Measurements from ENCODE around the gene HDAC4. TPM values are rescaled to one million over a fixed set of nuclear protein-coding genes. Genes with fewer than 3 reads are reported as not detected.

HDAC4 gene
- total and polyA plus RNA-seq, 10 of the 15 experiments (the other 5 are each of a cell fraction or from before 2014, with no cell fraction given) = 0.22 to 15.7 (median 4.8) TPM

DNA sequence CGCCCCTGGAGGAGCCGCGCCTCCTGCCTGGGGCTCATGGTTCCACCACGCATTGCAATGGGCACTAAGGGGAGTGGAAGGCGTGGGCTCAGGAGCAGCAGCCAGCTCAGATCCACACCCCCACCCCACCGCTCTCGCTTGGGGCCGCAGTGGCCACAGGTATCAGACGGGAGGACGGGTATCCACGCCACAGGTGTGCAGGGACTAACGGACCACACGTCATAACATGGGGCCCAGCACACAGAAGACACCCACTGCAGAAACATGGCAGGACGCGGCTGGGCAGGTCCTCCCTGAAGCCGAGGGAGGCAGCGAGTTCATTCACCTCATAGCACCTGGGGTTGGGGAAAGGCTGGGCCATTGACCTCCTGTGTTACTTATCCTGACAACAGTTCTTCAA, 13.0 kb downstream of the HDAC4 start:
- SMC1A ChIA-PET (ENCODE audit: uncharacterized antibody, unreplicated experiment) = no interaction called here
- 87% methylated on average over 17 of the region's 17 CpGs for WGBS (ENCODE audit: insufficient coverage, insufficient replicate concordance, low lambda C conversion rate, missing lambda C conversion rate)
- H3K4me1 ChIP-seq (ENCODE audit: control insufficient read depth, insufficient read depth, low read length) = no peaks in the 10 kb centered on the region
- ATAC-seq = no peak
- CTCF ChIA-PET = no interaction called here
- RAD21 ChIA-PET (ENCODE audit: unreplicated experiment) = no interaction called here
- H3K79me2 ChIP-seq (ENCODE audit: control insufficient read depth, insufficient read depth, low read length) = no peaks in the 10 kb centered on the region
- H3K27ac ChIP-seq (ENCODE audit: control insufficient read depth, insufficient read depth) = no peak overlapping the region
- FAIRE-seq = no peak
- no peak overlapping the region for H3K4me2 ChIP-seq (ENCODE audit: control insufficient read depth, insufficient read depth)
- H3K9me3 ChIP-seq (replicated peaks; ENCODE audit: control insufficient read depth, insufficient read depth, low read length) = no peaks in the 10 kb centered on the region; the same call in 2 of the 3 replicates
- intact Hi-C loops (cut with micrococcal nuclease; ENCODE audit: unreplicated experiment) (no loop called here), in situ Hi-C loops (cut with MboI) (no loop called here)
- H3K27me3 ChIP-seq (replicated peaks in 1 of 2; ENCODE audit: control insufficient read depth in 2 of 2, insufficient read depth in 2 of 2, low read length in 1 of 2) = no peaks in the 10 kb centered on the region
- no peaks in the 10 kb centered on the region; a peak in 1 of 4 replicates for H3K36me3 ChIP-seq (ENCODE audit: control insufficient read depth in 2 of 2, insufficient read depth in 2 of 2, low read length in 1 of 2)
- DNase-seq (ENCODE audit: low read depth, low spot score) = no peak
- H3K9ac ChIP-seq (ENCODE audit: control insufficient read depth, insufficient read depth, low read length) = no peak overlapping the region
- H4K20me1 ChIP-seq (ENCODE audit: control insufficient read depth, insufficient read depth) = no peaks in the 10 kb centered on the region
- POLR2A ChIA-PET = no interaction called here
- H2AFZ ChIP-seq (ENCODE audit: control insufficient read depth, low read depth, low read length) = no peak overlapping the region
- no peak overlapping the region for H3K4me3 ChIP-seq
- no TSS peak for BruUV-seq (replicated peaks)
- TF ChIP-seq, protein P1, sequence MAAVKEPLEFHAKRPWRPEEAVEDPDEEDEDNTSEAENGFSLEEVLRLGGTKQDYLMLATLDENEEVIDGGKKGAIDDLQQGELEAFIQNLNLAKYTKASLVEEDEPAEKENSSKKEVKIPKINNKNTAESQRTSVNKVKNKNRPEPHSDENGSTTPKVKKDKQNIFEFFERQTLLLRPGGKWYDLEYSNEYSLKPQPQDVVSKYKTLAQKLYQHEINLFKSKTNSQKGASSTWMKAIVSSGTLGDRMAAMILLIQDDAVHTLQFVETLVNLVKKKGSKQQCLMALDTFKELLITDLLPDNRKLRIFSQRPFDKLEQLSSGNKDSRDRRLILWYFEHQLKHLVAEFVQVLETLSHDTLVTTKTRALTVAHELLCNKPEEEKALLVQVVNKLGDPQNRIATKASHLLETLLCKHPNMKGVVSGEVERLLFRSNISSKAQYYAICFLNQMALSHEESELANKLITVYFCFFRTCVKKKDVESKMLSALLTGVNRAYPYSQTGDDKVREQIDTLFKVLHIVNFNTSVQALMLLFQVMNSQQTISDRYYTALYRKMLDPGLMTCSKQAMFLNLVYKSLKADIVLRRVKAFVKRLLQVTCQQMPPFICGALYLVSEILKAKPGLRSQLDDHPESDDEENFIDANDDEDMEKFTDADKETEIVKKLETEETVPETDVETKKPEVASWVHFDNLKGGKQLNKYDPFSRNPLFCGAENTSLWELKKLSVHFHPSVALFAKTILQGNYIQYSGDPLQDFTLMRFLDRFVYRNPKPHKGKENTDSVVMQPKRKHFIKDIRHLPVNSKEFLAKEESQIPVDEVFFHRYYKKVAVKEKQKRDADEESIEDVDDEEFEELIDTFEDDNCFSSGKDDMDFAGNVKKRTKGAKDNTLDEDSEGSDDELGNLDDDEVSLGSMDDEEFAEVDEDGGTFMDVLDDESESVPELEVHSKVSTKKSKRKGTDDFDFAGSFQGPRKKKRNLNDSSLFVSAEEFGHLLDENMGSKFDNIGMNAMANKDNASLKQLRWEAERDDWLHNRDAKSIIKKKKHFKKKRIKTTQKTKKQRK (IDR thresholded peaks at IDR 0.05; ENCODE audit: low read depth, low read length) = no peak
- TF ChIP-seq TARDBP (IDR thresholded peaks at IDR 0.05; ENCODE audit: borderline replicate concordance) (no peak), REST (IDR thresholded peaks at IDR 0.05; ENCODE audit: low read depth, low read length) (no peak), NKRF (conservative IDR thresholded peaks at IDR 0.05) (no peak), NR2F1 (conservative IDR thresholded peaks at IDR 0.05) (no peak), TAF1 (IDR thresholded peaks at IDR 0.05; ENCODE audit: borderline replicate concordance, low read depth, low read length) (no peak), EED (IDR thresholded peaks at IDR 0.05; ENCODE audit: low read depth) (no peak), TCF12 (IDR thresholded peaks at IDR 0.05; ENCODE audit: low read depth, low read length) (no peak), BCLAF1 (IDR thresholded peaks at IDR 0.05) (no peak)
- TF ChIP-seq, protein P2, sequence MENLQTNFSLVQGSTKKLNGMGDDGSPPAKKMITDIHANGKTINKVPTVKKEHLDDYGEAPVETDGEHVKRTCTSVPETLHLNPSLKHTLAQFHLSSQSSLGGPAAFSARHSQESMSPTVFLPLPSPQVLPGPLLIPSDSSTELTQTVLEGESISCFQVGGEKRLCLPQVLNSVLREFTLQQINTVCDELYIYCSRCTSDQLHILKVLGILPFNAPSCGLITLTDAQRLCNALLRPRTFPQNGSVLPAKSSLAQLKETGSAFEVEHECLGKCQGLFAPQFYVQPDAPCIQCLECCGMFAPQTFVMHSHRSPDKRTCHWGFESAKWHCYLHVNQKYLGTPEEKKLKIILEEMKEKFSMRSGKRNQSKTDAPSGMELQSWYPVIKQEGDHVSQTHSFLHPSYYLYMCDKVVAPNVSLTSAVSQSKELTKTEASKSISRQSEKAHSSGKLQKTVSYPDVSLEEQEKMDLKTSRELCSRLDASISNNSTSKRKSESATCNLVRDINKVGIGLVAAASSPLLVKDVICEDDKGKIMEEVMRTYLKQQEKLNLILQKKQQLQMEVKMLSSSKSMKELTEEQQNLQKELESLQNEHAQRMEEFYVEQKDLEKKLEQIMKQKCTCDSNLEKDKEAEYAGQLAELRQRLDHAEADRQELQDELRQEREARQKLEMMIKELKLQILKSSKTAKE (IDR thresholded peaks at IDR 0.05; ENCODE audit: low read depth, poor library complexity, severe bottlenecking) = no peak

Data from GM12878 (cell line).